GM10248 (cell line): ENCODE data around the gene TNXB.

Experiments used
- CTCF ChIA-PET: fragments of 300-600 bp; sonication (Branson Sonifier 250); formaldehyde crosslinking; extraction: SDS; loops from one replicate; lab custom pipeline; 2021; ENCODE audit warnings: antibody characterized with exemption; lab: Yijun Ruan, JAX
- POLR2A ChIA-PET: fragments of 350-650 bp; sonication (Branson Sonifier 250); formaldehyde crosslinking; extraction: SDS; loops from one replicate; lab custom pipeline; 2020; ENCODE audit warnings: antibody characterized with exemption; lab: Yijun Ruan, JAX
- DNase-seq: peaks from one replicate; pipeline ENCODE4 v3.0.0; 2012; ENCODE audit errors: extremely low spot score
- TF ChIP-seq, protein P1 (sequence below): IDR thresholded peaks from 2 replicates; pipeline ENCODE4 v1.5.1; 2012; ENCODE audit warnings: mild to moderate bottlenecking, low read depth; ENCODE audit errors: extremely low read depth, missing control alignments, control extremely low read depth

The TNXB gene

GRCh38 chr6:32139590-32139989 is 30.5 kb upstream of the TNXB start:
- TF ChIP-seq, protein P1, sequence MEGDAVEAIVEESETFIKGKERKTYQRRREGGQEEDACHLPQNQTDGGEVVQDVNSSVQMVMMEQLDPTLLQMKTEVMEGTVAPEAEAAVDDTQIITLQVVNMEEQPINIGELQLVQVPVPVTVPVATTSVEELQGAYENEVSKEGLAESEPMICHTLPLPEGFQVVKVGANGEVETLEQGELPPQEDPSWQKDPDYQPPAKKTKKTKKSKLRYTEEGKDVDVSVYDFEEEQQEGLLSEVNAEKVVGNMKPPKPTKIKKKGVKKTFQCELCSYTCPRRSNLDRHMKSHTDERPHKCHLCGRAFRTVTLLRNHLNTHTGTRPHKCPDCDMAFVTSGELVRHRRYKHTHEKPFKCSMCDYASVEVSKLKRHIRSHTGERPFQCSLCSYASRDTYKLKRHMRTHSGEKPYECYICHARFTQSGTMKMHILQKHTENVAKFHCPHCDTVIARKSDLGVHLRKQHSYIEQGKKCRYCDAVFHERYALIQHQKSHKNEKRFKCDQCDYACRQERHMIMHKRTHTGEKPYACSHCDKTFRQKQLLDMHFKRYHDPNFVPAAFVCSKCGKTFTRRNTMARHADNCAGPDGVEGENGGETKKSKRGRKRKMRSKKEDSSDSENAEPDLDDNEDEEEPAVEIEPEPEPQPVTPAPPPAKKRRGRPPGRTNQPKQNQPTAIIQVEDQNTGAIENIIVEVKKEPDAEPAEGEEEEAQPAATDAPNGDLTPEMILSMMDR = no peak
- CTCF ChIA-PET = interaction anchor here (1.7 kb wide), 1 partner anchor 21 kb away, joined by 5 read pairs; no protein-coding TSS in a partner anchor
- DNase-seq = no peak
- POLR2A ChIA-PET = interaction anchor here (0.7 kb wide), 1 partner anchor 11 kb away, joined by 8 read pairs; the partner anchor contains the start of gene ATF6B

- DNase-seq = no peak
- POLR2A ChIA-PET = no interaction called here
- TF ChIP-seq, protein P1 = no peak
- CTCF ChIA-PET = interaction anchor here (1.7 kb wide), 1 partner anchor 17 kb away, joined by 4 read pairs; no protein-coding TSS in a partner anchor
Measured at GRCh38 chr6:32137454-32137853, 28.3 kb upstream of the TNXB start.

DNA sequence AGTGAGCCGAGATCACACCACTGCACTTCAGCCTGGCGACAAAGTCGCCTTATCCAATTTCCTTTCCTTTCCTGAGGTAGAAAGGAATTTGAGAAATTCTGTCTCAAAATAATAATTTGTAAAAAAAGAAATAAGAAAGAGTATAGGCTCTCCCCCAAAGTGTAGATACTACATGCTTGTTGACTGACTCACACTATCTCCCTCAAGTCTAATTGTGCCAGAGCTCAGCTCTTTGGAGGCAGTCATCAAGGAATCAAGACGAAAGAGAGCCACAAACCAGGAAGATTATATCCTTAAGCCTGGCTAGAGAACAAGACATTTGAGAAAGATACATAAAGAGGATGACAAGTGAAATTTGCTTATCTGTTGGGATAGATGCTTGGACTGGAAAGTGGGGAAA is 24.6 kb upstream of the TNXB start:
- ChIA-PET CTCF (interaction anchor here (1.6 kb wide), 1 partner anchor 15 kb away, joined by 3 read pairs; no protein-coding TSS in a partner anchor), POLR2A (interaction anchor here (0.5 kb wide), 1 partner anchor 1231 kb away, joined by 3 read pairs; no protein-coding TSS in a partner anchor)
- TF ChIP-seq, protein P1 = no peak
- no peak for DNase-seq

GRCh38 chr6:32132110-32132509 is 23.0 kb upstream of the TNXB start:
- TF ChIP-seq, protein P1 = no peak
- POLR2A ChIA-PET = no interaction called here
- CTCF ChIA-PET = interaction anchor here (1.3 to 5.9 kb wide), 3 partner anchors 10 to 15 kb away, joined by 3 to 64 read pairs (median 3); no protein-coding TSS in a partner anchor
- DNase-seq = no peak

- ChIA-PET CTCF (interaction anchor here (1.2 to 5.9 kb wide), 4 partner anchors 10 to 33 kb away, joined by 3 to 64 read pairs (median 4); partner anchors contain the start of gene EGFL8), POLR2A (no interaction called here)
- no peak for DNase-seq
- TF ChIP-seq, protein P1 = no peak
Measured at GRCh38 chr6:32131439-32131948, 22.4 kb upstream of the TNXB start.

GRCh38 chr6:32129297-32130088 is 20.4 kb upstream of the TNXB start:
- DNase-seq = no peak
- ChIA-PET CTCF (interaction anchor here (1.0 to 5.9 kb wide), 5 partner anchors 13 to 66 kb away, joined by 3 to 64 read pairs (median 4); partner anchors contain the start of gene GPSM3), POLR2A (interaction anchor here (0.6 to 1.0 kb wide), 2 partner anchors 48 to 588 kb away, joined by 3 read pairs; partner anchors contain the start of gene DDX39B)
- TF ChIP-seq, protein P1 = no peak
